Activated CD8-positive, alpha-beta memory T cell treated with anti-CD3 and anti-CD28 coated beads for 4 hours (primary cell): ENCODE results near the gene L3MBTL4.

ENCODE experiments used
- DNase-seq, 2 donors: peaks; one replicate each; pipeline ENCODE4 v3.0.0-alpha.2; 2020; ENCODE audit warnings: low read depth in 2 of 2

L3MBTL4 gene

GRCh38 chr18:5993938-5994337 lies 420.8 kb downstream of the L3MBTL4 start:
- DNase-seq = no peak

DNA sequence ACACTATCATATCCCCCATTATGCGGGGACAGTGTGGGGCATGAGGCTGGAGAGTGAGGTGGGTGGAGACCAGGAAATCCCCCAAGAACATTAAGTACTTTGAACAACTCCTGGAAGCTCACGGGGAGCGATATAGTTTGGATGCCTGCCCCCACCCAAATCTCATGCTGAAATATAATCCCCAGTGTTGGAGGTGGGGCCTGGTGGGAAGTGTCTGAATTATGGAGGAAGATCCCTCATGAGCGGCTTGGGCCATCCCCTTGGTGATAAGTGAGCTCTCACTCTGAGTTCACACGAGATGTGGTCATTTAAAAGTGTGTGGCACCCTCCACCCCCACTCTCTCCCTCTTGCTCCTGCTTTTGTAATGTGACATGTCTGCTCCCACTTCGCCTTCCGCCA lies 422.3 kb downstream of the L3MBTL4 start:
- no peak for DNase-seq

DNA sequence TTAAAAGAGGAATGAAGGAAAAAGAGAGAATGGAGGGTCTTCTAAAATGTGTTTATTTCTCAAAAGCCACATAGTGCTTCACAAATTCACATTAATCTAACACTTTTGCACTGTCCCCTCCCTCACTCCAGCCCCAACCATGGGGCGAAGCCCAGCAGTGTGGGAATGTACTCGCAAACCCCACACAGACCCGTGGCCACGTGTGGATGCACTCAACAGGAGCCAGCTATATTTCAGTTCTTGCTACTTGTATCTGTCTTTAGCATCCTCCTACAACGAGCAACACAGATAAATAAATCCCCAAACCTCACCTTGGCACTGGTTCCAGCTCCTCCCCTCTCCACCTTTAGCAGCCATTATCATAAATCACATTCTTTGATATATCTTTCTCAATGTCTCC lies 427.5 kb downstream of the L3MBTL4 start:
- no peak for DNase-seq

DNA sequence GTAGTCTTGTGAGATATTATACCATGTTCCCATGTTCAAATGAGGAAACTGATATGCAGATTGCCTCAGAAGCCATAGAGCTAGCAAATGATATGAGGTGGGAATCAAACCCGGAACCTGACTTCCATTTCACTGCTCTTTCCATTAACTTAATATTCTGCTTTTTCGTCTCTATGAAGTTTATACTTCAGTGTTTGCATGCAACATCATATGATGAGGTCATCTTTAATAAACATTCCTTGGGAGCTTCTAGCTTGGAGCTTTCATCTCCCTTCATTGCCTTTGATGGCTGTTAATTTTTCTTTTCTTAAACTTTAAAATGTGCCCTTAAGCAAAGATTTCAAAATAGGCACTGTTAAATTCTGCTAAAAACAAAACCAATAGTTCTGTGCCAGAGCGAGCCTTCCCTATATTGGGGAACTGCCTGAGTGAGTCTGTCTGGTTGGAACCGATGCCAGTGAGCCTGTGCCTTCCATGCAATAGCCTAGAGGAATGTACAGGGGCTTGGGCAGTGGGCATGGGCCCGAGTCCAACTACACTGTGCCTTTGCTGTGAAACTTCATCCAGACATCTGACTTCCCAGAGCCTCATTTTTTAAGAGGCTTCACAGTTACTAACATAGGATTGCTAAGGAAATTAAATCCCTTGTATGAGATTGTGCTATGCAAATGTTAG lies 428.3 kb downstream of the L3MBTL4 start:
- no peak for DNase-seq

DNA sequence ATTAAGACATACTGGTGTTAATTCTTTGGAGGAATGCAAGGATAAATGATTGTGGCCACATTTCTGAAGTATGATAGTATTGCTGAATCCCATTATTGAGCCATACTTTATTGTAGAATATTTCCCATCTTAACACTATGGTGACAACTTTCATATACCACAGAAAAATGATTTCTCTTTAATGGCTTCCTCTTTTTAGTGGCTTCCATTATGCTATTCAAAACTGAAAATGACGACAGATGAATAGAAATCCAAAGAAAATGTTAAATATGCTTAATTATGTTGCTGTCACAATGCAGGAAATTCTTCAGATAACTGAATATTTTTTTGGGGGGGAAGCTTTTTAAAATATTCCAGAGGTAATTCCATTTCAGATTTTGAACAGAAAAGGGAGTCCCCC lies 430.5 kb downstream of the L3MBTL4 start:
- DNase-seq = no peak

DNA sequence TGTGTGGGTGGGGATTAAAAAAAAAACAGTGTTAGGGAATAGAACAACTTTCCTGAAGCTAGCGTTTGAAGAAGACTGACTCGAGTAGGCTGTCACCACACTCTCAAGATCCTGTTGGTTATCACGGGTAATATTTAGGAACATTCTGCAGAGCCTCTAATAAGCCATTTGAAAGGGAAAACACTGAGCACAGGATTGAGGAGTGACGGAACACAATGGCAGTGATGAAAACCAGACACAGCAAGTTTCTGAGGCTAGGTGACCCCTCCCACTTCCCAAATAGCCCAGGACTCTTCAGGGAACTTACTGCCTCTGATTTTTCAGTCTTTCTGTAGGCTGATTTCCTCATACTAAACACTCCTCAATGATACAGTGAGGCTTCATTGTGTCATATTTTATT lies 431.2 kb downstream of the L3MBTL4 start:
- DNase-seq = no peak

- no peak for DNase-seq
Measured at GRCh38 chr18:5982332-5982731, 432.4 kb downstream of the L3MBTL4 start.

GRCh38 chr18:5980721-5981120 lies 434.0 kb downstream of the L3MBTL4 start:
- no peak for DNase-seq

DNA sequence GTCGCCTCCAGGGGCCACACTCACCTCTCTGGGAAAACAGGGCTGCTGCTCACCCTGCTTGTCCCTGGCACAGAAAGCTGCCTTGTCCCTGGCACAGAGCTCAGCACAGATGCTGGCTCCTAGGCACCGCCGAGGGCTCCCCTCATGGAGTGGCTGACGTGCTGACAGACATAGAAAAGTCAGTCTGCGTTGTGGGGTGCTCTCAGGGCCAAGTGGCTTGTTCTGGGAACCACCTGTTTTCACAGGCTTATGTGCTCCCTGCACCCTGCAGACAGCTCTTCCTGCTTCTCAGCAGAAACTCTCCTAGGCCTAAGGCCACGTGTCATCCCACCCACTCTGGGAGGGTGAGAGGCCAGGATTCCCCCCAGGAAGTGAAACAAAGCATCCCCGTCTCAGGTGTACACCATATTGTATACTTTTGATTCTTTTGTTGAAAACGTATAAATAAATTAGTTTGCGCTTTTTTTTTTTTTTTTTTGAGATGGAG lies 434.7 kb downstream of the L3MBTL4 start:
- DNase-seq = no peak

GRCh38 chr18:5979176-5979888 lies 435.4 kb downstream of the L3MBTL4 start:
- no peak for DNase-seq

- no peak for DNase-seq
Measured at GRCh38 chr18:5977022-5977421, 437.7 kb downstream of the L3MBTL4 start.

DNA sequence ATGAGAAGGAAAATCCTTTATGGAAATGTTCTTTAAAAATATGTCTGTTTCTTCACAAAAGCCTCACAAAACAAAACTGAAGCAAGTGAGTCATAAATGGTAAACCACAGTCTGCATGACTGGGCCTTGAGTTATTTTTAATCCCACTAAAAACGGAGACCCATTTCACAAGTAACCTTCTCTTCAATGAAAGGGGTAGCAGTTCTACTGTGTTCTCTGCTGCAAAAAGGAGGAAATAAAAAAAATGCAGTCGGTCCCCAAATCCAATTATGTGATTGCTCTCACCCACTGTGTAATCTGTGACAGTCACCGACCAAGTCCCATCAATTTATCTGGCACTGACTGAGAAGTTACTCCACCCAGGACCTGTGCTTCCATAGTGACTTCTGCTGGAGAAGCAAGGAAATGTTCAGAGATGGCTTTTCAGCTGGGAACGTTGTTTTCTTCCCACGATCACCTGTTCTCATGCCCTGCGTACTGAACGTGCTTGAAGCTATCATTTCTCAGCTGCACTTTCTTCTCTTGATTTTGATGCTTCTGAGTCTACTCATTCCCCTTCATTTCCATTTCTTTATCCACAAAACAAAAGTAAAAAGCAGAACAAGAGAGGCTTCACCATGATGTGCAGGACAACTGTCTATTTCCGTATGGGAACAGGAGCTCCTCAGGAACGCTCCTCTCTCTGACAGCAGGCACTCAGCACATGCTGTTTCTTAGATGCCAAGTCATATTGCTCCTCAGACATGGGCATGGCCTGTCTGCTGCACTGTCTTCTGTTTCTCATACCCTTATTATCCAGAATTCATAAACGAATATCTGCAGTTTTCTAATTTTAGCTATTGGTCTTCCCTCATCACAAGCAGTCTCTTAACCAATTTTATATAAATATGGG lies 439.4 kb downstream of the L3MBTL4 start:
- DNase-seq = no peak

DNA sequence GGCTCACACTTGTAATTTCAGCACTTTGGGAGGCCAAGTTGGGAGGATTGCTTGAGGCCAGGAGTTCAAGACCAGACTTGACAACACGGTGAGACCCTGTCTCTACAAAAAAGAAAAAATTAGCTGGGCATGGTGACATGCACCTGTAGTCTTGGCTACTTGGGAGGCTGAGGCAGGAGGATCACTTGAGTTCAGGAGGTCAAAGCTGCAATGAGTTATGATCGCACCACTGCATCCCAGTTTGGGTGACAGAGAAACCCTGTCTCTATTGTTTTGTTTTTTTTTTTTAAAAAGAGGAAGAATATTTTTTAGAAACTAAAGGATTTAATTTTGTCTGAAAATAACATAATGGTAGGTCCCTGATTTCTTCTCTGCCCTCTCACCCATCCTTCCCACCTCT lies 440.0 kb downstream of the L3MBTL4 start:
- no peak for DNase-seq

GRCh38 chr18:5973099-5973498 lies 441.6 kb downstream of the L3MBTL4 start:
- DNase-seq = no peak

GRCh38 chr18:5972298-5972697 lies 442.4 kb downstream of the L3MBTL4 start:
- no peak for DNase-seq

- no peak for DNase-seq
Measured at GRCh38 chr18:5969989-5970403, 444.7 kb downstream of the L3MBTL4 start.

DNA sequence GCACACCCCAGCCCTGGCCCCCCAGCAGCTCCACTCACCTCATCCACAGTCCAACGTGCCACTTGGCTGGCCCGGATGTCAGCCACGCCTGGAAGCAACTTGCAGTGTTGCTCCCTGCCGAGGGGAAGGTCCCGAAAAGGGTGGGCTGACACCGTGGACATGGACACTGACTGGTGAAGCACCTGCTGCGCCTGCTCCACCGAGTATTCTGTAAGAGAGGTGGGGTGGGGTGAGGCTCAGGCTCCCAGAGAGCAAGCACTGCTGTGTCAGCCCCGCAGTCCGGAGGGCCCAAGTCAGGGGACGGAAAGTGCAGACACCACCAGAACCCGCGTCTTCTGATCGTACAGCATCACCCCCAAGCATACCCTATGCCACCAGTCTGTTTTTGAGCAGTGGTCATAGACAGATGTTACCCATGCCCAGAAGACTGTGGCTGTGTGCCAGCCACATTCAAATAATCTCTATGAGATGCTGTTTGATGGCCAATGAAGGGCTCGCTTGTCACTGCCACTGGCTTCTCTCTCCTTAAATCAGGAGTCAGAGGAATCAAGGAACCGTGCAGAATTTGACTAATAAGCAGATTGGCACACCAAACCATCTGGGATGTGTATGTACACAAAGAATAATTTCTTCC lies 445.2 kb downstream of the L3MBTL4 start:
- no peak for DNase-seq

GRCh38 chr18:5967666-5968065 lies 447.0 kb downstream of the L3MBTL4 start:
- no peak for DNase-seq

- DNase-seq = no peak
Measured at GRCh38 chr18:5967007-5967406, 447.7 kb downstream of the L3MBTL4 start.

DNA sequence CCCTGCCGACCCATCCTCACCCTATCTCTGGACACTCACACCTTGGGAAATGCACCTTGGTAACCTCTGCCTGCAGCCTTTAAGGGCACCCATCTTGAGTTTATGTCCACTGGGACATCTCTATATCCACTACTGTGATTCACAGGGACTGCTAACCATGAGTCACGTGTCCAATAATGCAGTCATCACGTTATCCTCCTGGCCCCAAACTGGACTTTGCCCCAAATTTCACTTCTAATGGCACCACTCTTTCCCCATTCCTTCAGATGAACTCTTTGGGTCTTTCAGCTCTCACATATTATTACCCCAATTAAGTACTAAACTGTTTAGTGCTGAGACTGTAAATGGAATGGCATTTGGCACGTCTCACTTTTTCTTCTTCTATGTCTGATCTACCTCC lies 448.2 kb downstream of the L3MBTL4 start:
- no peak for DNase-seq

DNA sequence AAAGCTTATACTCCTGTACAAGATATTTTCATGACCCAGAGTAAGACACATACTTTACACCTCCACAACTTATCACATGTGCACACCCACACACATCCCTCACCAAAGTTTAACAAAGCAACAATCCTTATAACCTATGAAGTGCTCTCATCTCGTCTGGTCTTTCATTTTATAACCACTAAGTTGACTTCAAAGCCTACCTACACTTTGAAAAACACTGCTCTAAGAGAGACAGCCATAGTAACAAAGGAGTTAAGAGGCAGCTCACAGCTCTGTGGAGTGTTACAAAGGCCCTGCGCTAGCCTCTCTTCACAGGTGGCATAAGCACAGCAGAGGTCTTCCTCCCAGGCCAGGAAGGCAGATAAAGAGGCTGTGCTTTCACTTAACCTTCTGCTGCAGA lies 449.7 kb downstream of the L3MBTL4 start:
- no peak for DNase-seq

DNA sequence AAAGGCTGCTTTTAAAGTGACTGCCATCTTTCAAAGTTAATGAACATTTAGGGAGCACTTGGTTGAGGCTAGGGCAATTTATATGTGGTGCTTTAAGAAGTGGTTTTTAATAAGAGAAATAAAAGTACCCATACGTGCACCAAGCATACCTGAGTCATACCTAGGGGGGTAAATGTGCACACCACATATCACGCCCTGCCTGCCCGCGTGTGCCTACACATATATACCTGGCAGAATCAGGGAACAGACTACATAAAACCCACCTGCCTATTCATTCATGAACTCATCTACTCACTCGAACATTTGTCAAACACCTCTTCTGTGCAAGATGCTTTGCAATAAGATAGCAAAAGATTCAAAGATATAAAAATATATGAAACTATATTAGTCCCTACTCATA lies 450.1 kb downstream of the L3MBTL4 start:
- DNase-seq = no peak
